ENCODE data around the gene CIAO1. TPM values are rescaled to one million over a fixed set of nuclear protein-coding genes. Genes with fewer than 3 reads are reported as not detected.
A peak's percentile ranks its signal among the peaks of the same experiment; 100 is the strongest.

Gene CIAO1
- total and polyA plus RNA-seq, 2 of the 13 experiments (the other 11 are each of a cell fraction or from before 2014, with no cell fraction given) = 99.3 to 120 TPM

GRCh38 chr2:96261328-96262003 is 4.6 kb upstream of the CIAO1 start (continued):
- 0 out of 2 replicates have a peak, but pooled peaks have one; percentile 64 for TF ChIP-seq ARID3A (IDR thresholded peaks at IDR 0.05; ENCODE audit: low read depth, low read length)
- TF ChIP-seq, protein P1, sequence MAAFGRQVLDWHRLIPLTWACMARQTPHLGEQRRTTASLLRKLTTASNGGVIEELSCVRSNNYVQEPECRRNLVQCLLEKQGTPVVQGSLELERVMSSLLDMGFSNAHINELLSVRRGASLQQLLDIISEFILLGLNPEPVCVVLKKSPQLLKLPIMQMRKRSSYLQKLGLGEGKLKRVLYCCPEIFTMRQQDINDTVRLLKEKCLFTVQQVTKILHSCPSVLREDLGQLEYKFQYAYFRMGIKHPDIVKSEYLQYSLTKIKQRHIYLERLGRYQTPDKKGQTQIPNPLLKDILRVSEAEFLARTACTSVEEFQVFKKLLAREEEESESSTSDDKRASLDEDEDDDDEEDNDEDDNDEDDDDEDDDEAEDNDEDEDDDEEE (CRISPR knock-in tag; IDR thresholded peaks at IDR 0.05) = no peak
- no peak for TF ChIP-seq PLRG1 (conservative IDR thresholded peaks at IDR 0.05)
- TF ChIP-seq, protein P2, sequence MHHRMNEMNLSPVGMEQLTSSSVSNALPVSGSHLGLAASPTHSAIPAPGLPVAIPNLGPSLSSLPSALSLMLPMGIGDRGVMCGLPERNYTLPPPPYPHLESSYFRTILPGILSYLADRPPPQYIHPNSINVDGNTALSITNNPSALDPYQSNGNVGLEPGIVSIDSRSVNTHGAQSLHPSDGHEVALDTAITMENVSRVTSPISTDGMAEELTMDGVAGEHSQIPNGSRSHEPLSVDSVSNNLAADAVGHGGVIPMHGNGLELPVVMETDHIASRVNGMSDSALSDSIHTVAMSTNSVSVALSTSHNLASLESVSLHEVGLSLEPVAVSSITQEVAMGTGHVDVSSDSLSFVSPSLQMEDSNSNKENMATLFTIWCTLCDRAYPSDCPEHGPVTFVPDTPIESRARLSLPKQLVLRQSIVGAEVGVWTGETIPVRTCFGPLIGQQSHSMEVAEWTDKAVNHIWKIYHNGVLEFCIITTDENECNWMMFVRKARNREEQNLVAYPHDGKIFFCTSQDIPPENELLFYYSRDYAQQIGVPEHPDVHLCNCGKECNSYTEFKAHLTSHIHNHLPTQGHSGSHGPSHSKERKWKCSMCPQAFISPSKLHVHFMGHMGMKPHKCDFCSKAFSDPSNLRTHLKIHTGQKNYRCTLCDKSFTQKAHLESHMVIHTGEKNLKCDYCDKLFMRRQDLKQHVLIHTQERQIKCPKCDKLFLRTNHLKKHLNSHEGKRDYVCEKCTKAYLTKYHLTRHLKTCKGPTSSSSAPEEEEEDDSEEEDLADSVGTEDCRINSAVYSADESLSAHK (CRISPR knock-in tag; IDR thresholded peaks at IDR 0.05; ENCODE audit: borderline replicate concordance) = no peak
- no peak; the same call in 1 of the 2 replicates for TF ChIP-seq AKAP8 (CRISPR knock-in tag; IDR thresholded peaks at IDR 0.05)
- TF ChIP-seq RBM39 (IDR thresholded peaks at IDR 0.05; ENCODE audit: low read depth, low read length, poor library complexity, severe bottlenecking) = no peak
- TF ChIP-seq ZNF558 (CRISPR knock-in tag; IDR thresholded peaks at IDR 0.05; ENCODE audit: borderline replicate concordance) = no peak
- no peak for TF ChIP-seq SP140L (CRISPR knock-in tag; IDR thresholded peaks at IDR 0.05; ENCODE audit: borderline replicate concordance)
- TF ChIP-seq CENPX (CRISPR knock-in tag; IDR thresholded peaks at IDR 0.05) = no peak
- TF ChIP-seq EHMT2 (IDR thresholded peaks at IDR 0.05; ENCODE audit: borderline replicate concordance, low read depth, low read length) = no peak
- no peak for TF ChIP-seq BCL3 (CRISPR knock-in tag; IDR thresholded peaks at IDR 0.05)
- no peak for TF ChIP-seq KLF12 (CRISPR knock-in tag; IDR thresholded peaks at IDR 0.05; ENCODE audit: borderline replicate concordance)
- TF ChIP-seq ZNF160 (CRISPR knock-in tag; IDR thresholded peaks at IDR 0.05) = no peak
- no peak for TF ChIP-seq ZNF10 (CRISPR knock-in tag; IDR thresholded peaks at IDR 0.05; ENCODE audit: borderline replicate concordance, low read depth)
- TF ChIP-seq LCORL (IDR thresholded peaks at IDR 0.05) = no peak
- peak; percentile 91 for TF ChIP-seq LCORL (CRISPR knock-in tag; IDR thresholded peaks at IDR 0.05)
- TF ChIP-seq HMGXB3 (CRISPR knock-in tag; IDR thresholded peaks at IDR 0.05; ENCODE audit: borderline replicate concordance) = no peak; the same call in 1 of the 2 replicates
- TF ChIP-seq ZNF367 (CRISPR knock-in tag; IDR thresholded peaks at IDR 0.05; ENCODE audit: borderline replicate concordance) = no peak

Data from HepG2 (cell line).